HepG2 (cell line): ENCODE results near the gene CRY1. TPM values are rescaled to one million over a fixed set of nuclear protein-coding genes. Genes with fewer than 3 reads are reported as not detected.

Experiments
- ARNTL ChIP-seq: sonication (generic); formaldehyde crosslinking; IDR thresholded peaks from 2 replicates; pipeline ENCODE4 v1.4.0; 2020; ENCODE audit warnings: mild to moderate bottlenecking, missing genetic modification reagents
- ISX ChIP-seq: sonication (generic); formaldehyde crosslinking; conservative IDR thresholded peaks from 2 replicates; pipeline ENCODE4 v1.5.0; 2020; ENCODE audit warnings: missing genetic modification reagents
- KDM2A ChIP-seq: sonication (generic); formaldehyde crosslinking; IDR thresholded peaks from 2 replicates; pipeline ENCODE4 v1.4.0; 2020; ENCODE audit warnings: low read depth, missing genetic modification reagents, borderline replicate concordance
- NR3C1 ChIP-seq: sonication (generic); formaldehyde crosslinking; IDR thresholded peaks from 2 replicates; pipeline ENCODE4 v1.4.0; 2020; ENCODE audit warnings: missing genetic modification reagents
- PAX8 ChIP-seq: sonication (generic); formaldehyde crosslinking; IDR thresholded peaks from 2 replicates; pipeline ENCODE4 v1.8.0; 2022; ENCODE audit warnings: mild to moderate bottlenecking, missing genetic modification reagents, borderline replicate concordance
- RCOR2 ChIP-seq: IDR thresholded peaks from 2 replicates; pipeline ENCODE4 v1.6.1; 2016; ENCODE audit warnings: missing biosample characterization, missing genetic modification reagents
- REXO4 ChIP-seq: sonication (generic); formaldehyde crosslinking; IDR thresholded peaks from 2 replicates; pipeline ENCODE4 v1.8.0; 2022; ENCODE audit warnings: missing genetic modification reagents, mild to moderate bottlenecking, borderline replicate concordance
- SAFB2 ChIP-seq: sonication (generic); formaldehyde crosslinking; IDR thresholded peaks from 2 replicates; pipeline ENCODE4 v1.5.1; 2020; ENCODE audit warnings: missing genetic modification reagents, low read depth, mild to moderate bottlenecking, borderline replicate concordance
- SP1 ChIP-seq, 2 experiments: fragments of 450-650 bp in 1 of 2; sonication (generic) in 1 of 2; formaldehyde crosslinking in 1 of 2; IDR thresholded peaks; 2 replicates each; pipeline versions ENCODE4 v1.4.0 to v1.6.1; 2016 to 2020; ENCODE audit warnings: missing genetic modification reagents in 1 of 2
- TEAD3 ChIP-seq: optimal IDR thresholded peaks from 2 replicates; pipeline ENCODE3; 2016; ENCODE audit warnings: borderline replicate concordance
- TRAFD1 ChIP-seq: sonication (generic); formaldehyde crosslinking; IDR thresholded peaks from 2 replicates; pipeline ENCODE4 v1.5.1; 2020; ENCODE audit warnings: missing genetic modification reagents, mild to moderate bottlenecking, borderline replicate concordance
- U2AF2 ChIP-seq: fragments of 200-400 bp; formaldehyde crosslinking; IDR thresholded peaks from 2 replicates; pipeline ENCODE4 v1.6.1; 2017; ENCODE audit warnings: low read depth, mild to moderate bottlenecking, low read length
- ZFY ChIP-seq: sonication (generic); formaldehyde crosslinking; IDR thresholded peaks from 2 replicates; pipeline ENCODE4 v1.4.0; 2020; ENCODE audit warnings: missing genetic modification reagents
- ZFYVE20 ChIP-seq: sonication (generic); formaldehyde crosslinking; IDR thresholded peaks from 2 replicates; pipeline ENCODE4 v1.8.0; 2023; ENCODE audit warnings: low read depth, mild to moderate bottlenecking, moderate library complexity, missing genetic modification reagents, borderline replicate concordance
- ZHX2 ChIP-seq, 2 experiments: sonication (generic) in 1 of 2; formaldehyde crosslinking in 1 of 2; IDR thresholded peaks; 2 replicates each; pipeline versions ENCODE4 v1.6.1 to v1.9.0; 2014 to 2022; ENCODE audit warnings: antibody characterized with exemption in 1 of 2, borderline replicate concordance in 1 of 2, inconsistent platforms in 1 of 2, low read depth in 1 of 2, missing genetic modification reagents in 1 of 2
- ZKSCAN5 ChIP-seq: sonication (generic); formaldehyde crosslinking; IDR thresholded peaks from 2 replicates; pipeline ENCODE4 v1.5.1; 2020; ENCODE audit warnings: mild to moderate bottlenecking, missing genetic modification reagents
- ZNF468 ChIP-seq: sonication (generic); formaldehyde crosslinking; IDR thresholded peaks from 2 replicates; pipeline ENCODE4 v1.8.0; 2022; ENCODE audit warnings: mild to moderate bottlenecking, moderate library complexity, missing genetic modification reagents
- ZNF737 ChIP-seq: sonication (generic); formaldehyde crosslinking; IDR thresholded peaks from 2 replicates; pipeline ENCODE4 v1.5.0; 2020; ENCODE audit warnings: missing genetic modification reagents, mild to moderate bottlenecking, borderline replicate concordance
- ZNF777 ChIP-seq: sonication (generic); formaldehyde crosslinking; IDR thresholded peaks from 2 replicates; pipeline ENCODE4 v1.4.0; 2020; ENCODE audit warnings: missing genetic modification reagents
- ZNF781 ChIP-seq: sonication (generic); formaldehyde crosslinking; IDR thresholded peaks from 2 replicates; pipeline ENCODE4 v1.5.1; 2020; ENCODE audit warnings: borderline replicate concordance, mild to moderate bottlenecking, missing genetic modification reagents; ENCODE audit errors: not compliant biosample characterization
- ZNF879 ChIP-seq: sonication (generic); formaldehyde crosslinking; IDR thresholded peaks from 2 replicates; pipeline ENCODE4 v1.8.1; 2023; ENCODE audit warnings: missing genetic modification reagents
- ZNF891 ChIP-seq: sonication (generic); formaldehyde crosslinking; IDR thresholded peaks from 2 replicates; pipeline ENCODE4 v1.5.0; 2020; ENCODE audit warnings: mild to moderate bottlenecking, missing genetic modification reagents
- ZZZ3 ChIP-seq: sonication (generic); formaldehyde crosslinking; IDR thresholded peaks from 2 replicates; pipeline ENCODE4 v1.4.0; 2020; ENCODE audit warnings: missing genetic modification reagents, mild to moderate bottlenecking, borderline replicate concordance
- polyA plus RNA-seq, 8 experiments: library from polyadenylated mRNA; depleted of rRNA in 3 of 8; stranded (reverse) in 7 of 8; unstranded in 1 of 8; fragments of >200 nt; fragmentation: Illumina TruSeq in 4 of 8; extraction: Trizol in 4 of 8; gene quantifications; 2 replicates each; pipeline versions ENCODE4 v1.2.1 to v1.2.3, GENCODE V29; 2011 to 2016; ENCODE audit warnings: low read depth in 4 of 8, missing spikeins in 1 of 8, mixed read lengths in 1 of 8; ENCODE audit not compliant: insufficient read depth in 1 of 8
- total RNA-seq, 5 experiments: library from RNA; depleted of rRNA; stranded (reverse); fragments of >200 nt; fragmentation: Illumina TruSeq; extraction: Trizol; gene quantifications; 2 replicates each; pipeline ENCODE4 v1.2.3, GENCODE V29; 2016; ENCODE audit warnings: low read depth in 1 of 5

Gene CRY1
- total and polyA plus RNA-seq, 2 of the 13 experiments (the other 11 are each of a cell fraction or from before 2014, with no cell fraction given), result 11.4 to 13.9 TPM

GRCh38 chr12:106955377-106956047 is 137.8 kb downstream of the CRY1 start, which contains the start of gene TMEM263 (continued):
- TF ChIP-seq SP1 (IDR thresholded peaks at IDR 0.05) (no peak), SP1 (CRISPR knock-in tag; IDR thresholded peaks at IDR 0.05) (peak; percentile 67), ARNTL (CRISPR knock-in tag) (peak; percentile 58), U2AF2 (no peak), ZNF781 (CRISPR knock-in tag) (peak; percentile 90), REXO4 (no peak), ZNF468 (CRISPR knock-in tag) (no peak), RCOR2 (CRISPR knock-in tag) (no peak), ZFYVE20 (CRISPR knock-in tag) (peak; percentile 67; the same call in 1 of the 2 replicates), SAFB2 (CRISPR knock-in tag) (no peak; the same call in 1 of the 2 replicates), KDM2A (CRISPR knock-in tag) (peak; percentile 57), ZZZ3 (CRISPR knock-in tag) (peak; percentile 71), TEAD3 (CRISPR knock-in tag) (no peak), ZFY (CRISPR knock-in tag) (peak; percentile 91), ZNF777 (CRISPR knock-in tag) (peak; percentile 74), ZKSCAN5 (CRISPR knock-in tag) (no peak), TRAFD1 (no peak), ZHX2 (IDR thresholded peaks at IDR 0.05; ENCODE audit: low read depth) (no peak), ZHX2 (CRISPR knock-in tag; IDR thresholded peaks at IDR 0.05; ENCODE audit: borderline replicate concordance) (no peak), PAX8 (peak; percentile 34; the same call in 1 of the 2 replicates), ISX (CRISPR knock-in tag) (no peak), ZNF737 (CRISPR knock-in tag) (no peak), ZNF891 (0 out of 2 replicates have a peak, but pooled peaks have one; percentile 66), ZNF879 (CRISPR knock-in tag) (peak; percentile 89; the same call in 1 of the 2 replicates), NR3C1 (CRISPR knock-in tag) (no peak)
